K562 treated with DMSO at 1 percent for 48 hours (cell line): ENCODE results near the gene PMS2. TPM values are rescaled to one million over a fixed set of nuclear protein-coding genes. Genes with fewer than 3 reads are reported as not detected.

Source experiments
- total RNA-seq: library from RNA; unstranded; fragments of 300-600 nt; gene quantifications from 2 replicates; pipeline ENCODE4 v1.2.3, GENCODE V29; 2022; ENCODE audit warnings: low replicate concordance; ENCODE audit errors: extremely low read depth

PMS2 gene, protein sequence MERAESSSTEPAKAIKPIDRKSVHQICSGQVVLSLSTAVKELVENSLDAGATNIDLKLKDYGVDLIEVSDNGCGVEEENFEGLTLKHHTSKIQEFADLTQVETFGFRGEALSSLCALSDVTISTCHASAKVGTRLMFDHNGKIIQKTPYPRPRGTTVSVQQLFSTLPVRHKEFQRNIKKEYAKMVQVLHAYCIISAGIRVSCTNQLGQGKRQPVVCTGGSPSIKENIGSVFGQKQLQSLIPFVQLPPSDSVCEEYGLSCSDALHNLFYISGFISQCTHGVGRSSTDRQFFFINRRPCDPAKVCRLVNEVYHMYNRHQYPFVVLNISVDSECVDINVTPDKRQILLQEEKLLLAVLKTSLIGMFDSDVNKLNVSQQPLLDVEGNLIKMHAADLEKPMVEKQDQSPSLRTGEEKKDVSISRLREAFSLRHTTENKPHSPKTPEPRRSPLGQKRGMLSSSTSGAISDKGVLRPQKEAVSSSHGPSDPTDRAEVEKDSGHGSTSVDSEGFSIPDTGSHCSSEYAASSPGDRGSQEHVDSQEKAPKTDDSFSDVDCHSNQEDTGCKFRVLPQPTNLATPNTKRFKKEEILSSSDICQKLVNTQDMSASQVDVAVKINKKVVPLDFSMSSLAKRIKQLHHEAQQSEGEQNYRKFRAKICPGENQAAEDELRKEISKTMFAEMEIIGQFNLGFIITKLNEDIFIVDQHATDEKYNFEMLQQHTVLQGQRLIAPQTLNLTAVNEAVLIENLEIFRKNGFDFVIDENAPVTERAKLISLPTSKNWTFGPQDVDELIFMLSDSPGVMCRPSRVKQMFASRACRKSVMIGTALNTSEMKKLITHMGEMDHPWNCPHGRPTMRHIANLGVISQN
- not detected in 2 replicates for total RNA-seq

DNA sequence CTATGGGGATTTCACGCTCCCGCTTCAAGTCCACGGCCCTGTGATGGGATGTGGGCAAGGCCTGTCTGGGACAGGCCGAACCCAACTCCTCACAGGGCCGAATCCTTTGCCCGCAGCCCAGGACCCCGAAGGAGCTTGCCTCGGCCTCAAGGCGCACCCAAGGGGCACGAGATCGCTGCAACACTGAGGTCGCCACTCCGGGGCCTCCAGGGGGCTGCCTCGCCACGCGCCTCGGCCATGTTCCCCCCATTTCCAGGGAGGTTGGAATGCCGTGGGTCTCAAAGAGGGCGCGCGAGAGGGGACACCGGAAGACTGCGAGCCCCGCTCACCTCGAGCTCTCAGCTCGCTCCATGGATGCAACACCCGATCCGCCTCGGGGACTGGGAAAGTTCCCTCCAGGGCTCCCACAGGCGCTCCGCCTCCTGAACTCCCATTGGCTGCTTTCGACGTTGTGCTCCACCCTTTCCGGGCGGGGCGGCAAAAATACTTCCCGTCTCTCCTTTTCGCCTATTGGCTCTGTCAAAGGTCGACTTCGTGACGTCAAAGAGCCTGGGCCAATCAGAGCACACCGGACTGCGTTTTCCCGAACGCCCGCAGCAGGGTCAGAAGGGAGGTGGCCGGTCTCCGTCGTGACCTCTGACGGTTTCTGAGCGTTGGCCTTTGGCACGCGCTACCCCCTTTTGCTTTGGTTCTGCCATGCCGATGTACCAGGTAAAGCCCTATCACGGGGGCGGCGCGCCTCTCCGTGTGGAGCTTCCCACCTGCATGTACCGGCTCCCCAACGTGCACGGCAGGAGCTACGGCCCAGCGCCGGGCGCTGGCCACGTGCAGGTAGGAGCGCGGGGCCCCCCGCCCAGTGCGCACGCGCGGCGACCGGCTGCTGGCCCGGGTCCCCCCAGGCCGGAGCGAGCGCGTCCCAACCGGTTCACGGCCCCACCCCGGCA is at the start of gene PMS2, which contains the start of gene AIMP2:
Gene PMS2, minus strand, starts transcription at position 382 of the 944 bp plus-strand sequence. Its CDS starts 30 bp downstream, at position 352.
Gene AIMP2, plus strand, starts transcription at position 605 of the 944 bp plus-strand sequence. Its CDS starts 92 bp downstream, at position 697.

DNA sequence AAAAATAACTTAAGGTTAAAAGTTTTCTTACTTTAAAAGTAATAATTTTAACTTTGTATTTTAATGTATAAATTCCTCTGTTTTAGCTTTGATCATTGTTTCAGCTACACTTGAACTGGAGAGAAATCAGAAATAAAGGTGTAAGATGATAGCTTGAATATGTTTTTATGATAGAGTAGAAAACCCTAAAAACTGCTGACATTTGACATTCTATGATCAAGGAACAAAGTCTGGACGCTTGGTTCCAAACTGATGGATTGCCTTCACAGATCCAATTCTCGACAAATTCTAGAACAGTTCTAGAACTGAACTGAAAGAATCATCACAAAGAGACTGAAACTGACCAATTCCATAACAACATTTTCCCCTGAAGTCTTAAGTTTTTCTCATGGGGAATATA is 22.1 kb upstream of the PMS2 start, which contains the start of gene ANKRD61:
Gene ANKRD61, plus strand, starts transcription at position 389 of the 400 bp plus-strand sequence. Its CDS starts 0 bp downstream, at position 389.

DNA sequence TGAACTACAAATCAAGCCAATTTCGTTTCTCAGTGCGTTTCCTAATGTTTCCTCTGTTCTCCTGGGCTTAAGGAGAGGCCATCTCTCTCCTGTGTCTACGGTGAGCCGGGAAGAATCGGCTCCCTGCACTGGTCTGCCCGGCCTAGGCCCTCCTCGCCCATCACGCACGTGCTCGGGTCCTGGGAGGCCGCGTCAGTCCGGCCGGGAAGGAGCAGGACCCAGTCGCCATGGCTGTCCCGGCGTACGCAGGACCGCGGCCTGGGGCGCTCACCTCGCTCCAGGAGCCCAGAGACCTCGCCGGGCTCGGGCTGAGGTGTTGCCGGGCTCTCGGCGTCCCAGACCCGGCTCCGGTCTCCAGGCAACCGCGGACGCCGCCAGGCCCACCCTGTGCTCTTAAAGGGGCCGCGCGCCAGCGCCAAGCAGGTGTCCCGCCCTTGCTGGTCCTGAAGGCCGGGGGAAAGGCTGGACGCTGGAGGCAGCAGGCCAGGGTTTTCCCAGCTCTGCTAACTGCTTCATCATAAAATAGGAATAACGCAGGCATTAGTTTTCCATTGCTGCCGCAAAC is 38.4 kb downstream of the PMS2 start, which contains the start of gene RSPH10B:
Gene RSPH10B, minus strand, starts transcription at position 343 of the 565 bp plus-strand sequence. CDS start 3,573 bp downstream, outside the sequence.

Other genes with a start within 250 kb of the PMS2 start
- gene RNF216, start 227.4 kb downstream of the PMS2 start, total RNA-seq: not detected in 2 replicates
- gene OCM, start 128.3 kb downstream of the PMS2 start, total RNA-seq: not detected in 2 replicates
- gene CCZ1, start 110.3 kb downstream of the PMS2 start, total RNA-seq: not detected in 2 replicates
- not detected in 2 replicates for gene RSPH10B, start 38.4 kb downstream of the PMS2 start, total RNA-seq
- gene AIMP2, start 223 bp upstream of the PMS2 start, total RNA-seq: not detected in 2 replicates
- not detected in 2 replicates for gene ANKRD61, start 22.3 kb upstream of the PMS2 start, total RNA-seq
- gene EIF2AK1, start 50.1 kb upstream of the PMS2 start, total RNA-seq: not detected in 2 replicates
- not detected in 2 replicates for gene USP42, start 95.9 kb upstream of the PMS2 start, total RNA-seq